GM21526 (cell line): Measurements from ENCODE around the gene ESM1.
"Not testable (repeated sequence)": the region's sequence is repeated elsewhere in the genome, so short reads cannot be mapped to it uniquely, and the experiment has no call there.

ENCODE experiments used
- ATAC-seq: cut with Tn5 transposase; IDR thresholded peaks from one replicate; pipeline ENCODE4 v1.9.1; 2021; ENCODE audit warnings: moderate library complexity; ENCODE audit not compliant: unreplicated experiment, low FRiP score

The ESM1 gene, protein sequence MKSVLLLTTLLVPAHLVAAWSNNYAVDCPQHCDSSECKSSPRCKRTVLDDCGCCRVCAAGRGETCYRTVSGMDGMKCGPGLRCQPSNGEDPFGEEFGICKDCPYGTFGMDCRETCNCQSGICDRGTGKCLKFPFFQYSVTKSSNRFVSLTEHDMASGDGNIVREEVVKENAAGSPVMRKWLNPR

GRCh38 chr5:54985301-54986268 lies at the start of gene ESM1:
TSS of gene ESM1 (minus strand) at chr5:54985593. CDS start at chr5:54985517, 76 bp downstream.
- ATAC-seq = no peak

DNA sequence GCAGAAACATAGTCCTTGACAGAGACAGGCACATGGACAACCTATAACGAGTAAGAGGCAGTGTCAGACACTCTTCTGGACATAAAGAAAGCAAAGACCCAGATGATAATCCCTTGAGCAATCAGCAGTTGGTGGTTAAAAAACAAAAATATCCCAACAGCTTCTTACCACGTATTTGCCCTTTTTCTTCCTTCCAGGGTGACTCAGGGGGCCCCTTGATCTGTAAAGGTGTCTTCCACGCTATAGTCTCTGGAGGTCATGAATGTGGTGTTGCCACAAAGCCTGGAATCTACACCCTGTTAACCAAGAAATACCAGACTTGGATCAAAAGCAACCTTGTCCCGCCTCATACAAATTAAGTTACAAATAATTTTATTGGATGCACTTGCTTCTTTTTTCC lies 48.2 kb upstream of the ESM1 start:
- no peak for ATAC-seq

DNA sequence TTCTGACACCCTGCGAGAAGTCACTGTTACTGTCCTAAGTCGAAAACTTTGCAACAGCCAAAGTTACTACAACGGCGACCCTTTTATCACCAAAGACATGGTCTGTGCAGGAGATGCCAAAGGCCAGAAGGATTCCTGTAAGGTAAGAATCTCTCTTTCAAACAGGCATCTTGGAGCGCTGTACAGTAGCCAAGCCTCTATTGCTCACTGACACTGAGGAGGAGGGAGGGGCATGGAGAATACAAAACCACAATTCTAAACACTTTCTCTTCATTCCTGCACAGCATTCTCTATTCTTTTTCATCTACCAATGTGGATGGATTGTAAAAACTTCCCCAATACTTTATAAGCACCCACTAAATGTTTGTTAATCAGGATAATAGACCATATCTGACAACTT lies 46.1 kb upstream of the ESM1 start:
- no peak for ATAC-seq

GRCh38 chr5:55030676-55031369 lies 45.4 kb upstream of the ESM1 start:
- no peak for ATAC-seq

DNA sequence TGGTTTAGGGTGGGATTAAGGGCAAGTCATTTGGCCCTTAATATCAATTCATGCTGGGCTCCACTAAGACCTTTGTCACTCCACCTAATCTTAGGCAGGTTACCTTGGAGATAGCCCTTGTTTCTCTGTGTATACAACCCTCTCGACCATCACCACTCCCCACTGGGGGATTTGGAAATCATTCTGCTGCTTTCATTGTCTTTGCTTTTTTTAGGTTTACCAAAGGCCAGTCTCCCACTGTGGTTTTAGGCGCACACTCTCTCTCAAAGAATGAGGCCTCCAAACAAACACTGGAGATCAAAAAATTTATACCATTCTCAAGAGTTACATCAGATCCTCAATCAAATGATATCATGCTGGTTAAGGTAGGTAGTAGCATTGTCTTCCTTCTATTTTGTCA lies 44.8 kb upstream of the ESM1 start:
- no peak for ATAC-seq

DNA sequence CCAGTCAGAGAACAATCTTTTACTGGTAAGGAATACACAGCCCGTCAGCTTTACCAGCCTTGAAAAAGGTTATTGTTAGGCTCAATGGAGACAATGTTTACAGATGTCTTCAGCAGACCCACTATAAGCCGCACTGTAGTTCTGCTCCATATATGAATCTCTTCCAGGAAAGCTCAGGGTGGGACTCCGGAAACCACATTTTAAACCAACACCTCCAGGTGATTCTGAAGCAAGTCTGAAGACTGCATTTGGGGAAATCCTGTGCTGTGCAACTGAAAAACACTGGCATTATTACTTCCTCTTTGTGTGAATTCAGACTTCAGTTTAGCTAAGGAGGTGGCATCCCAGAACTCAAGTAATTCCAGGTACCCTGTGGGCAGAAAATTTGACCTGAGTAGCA lies 42.2 kb upstream of the ESM1 start:
- no peak for ATAC-seq

GRCh38 chr5:55022450-55022849 lies 37.1 kb upstream of the ESM1 start:
- ATAC-seq = no peak

DNA sequence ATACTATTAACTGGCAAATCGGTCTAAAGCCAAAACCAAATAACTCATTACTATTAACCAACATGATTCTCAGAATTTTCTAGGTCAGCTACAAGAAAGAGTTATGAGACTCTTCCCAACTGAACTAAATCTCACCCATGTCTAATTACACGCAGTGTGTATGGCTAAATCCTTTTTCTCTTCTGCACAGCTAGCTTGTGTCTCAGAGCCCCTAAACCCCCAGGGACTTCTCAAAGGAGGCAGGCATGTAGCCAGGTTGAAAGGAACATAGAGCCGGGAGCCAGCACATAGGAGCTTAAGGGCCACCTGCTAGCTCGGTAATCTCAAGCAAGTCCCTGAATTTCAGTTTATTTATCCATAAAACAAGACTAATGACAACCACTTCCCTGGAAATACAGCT lies 36.4 kb upstream of the ESM1 start:
- no peak for ATAC-seq

DNA sequence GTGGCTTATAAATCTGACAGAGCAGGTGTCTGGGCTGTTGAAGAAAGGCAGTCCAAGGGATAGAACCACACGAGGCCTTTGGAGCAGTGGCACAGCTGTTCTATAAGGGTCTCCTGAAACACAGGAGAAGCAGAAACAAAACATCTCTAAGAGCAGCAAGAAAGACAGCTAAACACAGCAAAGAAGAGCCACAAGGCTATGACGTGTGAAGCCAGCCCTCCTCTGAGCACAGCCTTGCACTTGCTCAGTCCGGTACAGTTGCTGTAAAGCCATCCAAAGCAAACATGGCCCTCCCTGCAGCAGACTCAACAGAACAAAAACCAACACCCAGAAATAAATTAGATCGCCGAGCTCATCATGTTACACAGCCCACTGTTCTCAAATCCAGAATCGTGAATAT lies 36.0 kb upstream of the ESM1 start:
- no peak for ATAC-seq

- ATAC-seq = not testable (repeated sequence)
Measured at GRCh38 chr5:55010149-55010548, 24.8 kb upstream of the ESM1 start.

GRCh38 chr5:55004729-55005128 lies 19.3 kb upstream of the ESM1 start:
- ATAC-seq = no peak

GRCh38 chr5:55003432-55004065 lies 18.2 kb upstream of the ESM1 start:
- no peak for ATAC-seq

DNA sequence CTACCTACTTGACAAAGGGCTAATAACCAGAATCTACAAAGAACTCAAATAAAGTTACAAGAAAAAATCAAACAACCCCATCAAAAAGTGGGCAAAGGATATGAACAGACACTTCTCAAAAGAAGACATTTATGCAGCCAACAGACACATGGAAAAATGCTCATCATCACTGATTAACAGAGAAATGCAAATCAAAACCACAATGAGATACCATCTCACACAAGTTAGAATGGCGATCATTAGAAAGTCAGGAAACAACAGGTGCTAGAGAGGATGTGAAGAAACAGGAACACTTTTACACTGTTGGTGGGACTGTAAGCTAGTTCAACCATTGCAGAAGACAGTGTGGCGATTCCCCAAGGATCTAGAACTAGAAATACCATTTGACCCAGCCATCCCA lies 16.8 kb upstream of the ESM1 start:
- not testable (repeated sequence) for ATAC-seq

DNA sequence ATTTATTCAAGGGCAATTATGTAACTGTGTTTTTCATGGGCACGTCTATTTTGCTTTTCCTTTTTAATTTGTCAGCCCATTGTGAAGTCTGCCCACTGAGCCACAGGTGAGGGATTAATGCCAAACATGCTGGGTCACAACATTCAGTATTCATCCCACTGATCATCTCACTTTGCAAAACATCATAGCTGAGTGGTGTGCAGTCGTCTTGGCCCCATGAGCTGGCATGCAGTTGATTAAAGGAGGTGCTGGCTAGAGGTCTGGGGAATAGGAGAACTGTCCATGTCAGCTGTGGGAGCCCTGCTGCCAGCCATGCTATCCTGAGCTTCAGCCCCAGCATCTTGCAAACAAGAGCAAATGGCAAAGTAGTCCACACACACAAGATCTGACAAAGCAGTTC lies 11.7 kb upstream of the ESM1 start:
- ATAC-seq = no peak

DNA sequence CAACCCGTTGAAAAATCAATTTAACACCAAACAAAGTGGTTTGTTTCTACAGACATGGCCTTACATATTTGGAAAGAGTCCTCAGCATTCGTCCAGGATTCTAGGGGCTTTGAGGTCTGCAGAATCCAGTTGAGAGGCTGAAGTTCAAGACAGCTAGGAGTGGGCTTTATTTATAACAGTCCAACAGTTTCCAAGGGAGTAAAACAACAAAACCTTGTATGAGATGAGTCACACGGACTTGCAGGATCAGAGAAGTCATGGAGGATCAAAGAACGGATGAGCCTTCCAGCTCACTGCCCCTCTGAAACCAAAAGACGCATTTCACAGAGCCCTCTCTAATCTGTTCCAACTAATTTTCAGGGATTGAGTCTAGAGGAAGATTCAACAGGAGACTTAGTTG lies 11.1 kb upstream of the ESM1 start:
- no peak for ATAC-seq

GRCh38 chr5:54995168-54995567 lies 9.8 kb upstream of the ESM1 start:
- ATAC-seq = no peak

DNA sequence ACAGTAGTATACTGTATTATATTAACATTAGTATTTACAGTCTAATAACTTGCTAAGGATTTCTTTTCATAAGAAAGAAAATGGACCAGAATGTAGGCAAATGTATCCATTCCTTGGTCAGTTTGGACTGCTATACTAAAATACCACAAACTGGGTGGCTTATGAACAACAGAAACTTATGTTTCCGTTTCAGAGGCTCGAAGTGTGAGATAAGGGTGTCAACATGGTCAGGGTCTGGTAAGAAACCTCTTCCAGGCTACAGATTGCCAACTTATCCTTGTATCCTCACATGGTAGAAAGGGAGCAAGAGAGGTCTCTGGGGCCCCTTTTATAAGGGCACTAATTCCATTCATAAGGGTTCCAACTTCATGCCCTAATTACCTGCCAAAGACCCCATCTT lies 9.2 kb upstream of the ESM1 start:
- ATAC-seq = no peak

DNA sequence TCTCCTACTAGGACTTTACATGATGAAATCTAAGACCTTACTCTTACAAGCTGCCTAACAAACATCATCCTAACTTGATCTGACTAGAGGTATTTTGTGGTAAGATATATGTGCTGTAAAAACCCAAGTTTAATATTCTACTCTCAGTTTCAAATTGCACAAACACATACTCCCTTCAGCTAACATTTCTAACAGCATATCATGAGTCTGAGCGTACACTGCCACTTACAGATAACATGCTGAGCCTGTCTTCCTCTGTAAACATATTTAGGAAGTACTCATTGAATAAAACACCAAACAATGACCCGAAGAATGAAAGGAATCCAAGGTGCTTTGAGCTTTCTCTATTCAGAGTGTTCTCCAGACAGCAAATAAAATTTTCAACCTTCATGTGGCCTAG lies 7.9 kb upstream of the ESM1 start:
- ATAC-seq = no peak

GRCh38 chr5:54991416-54991815 lies 6.0 kb upstream of the ESM1 start:
- ATAC-seq = no peak

DNA sequence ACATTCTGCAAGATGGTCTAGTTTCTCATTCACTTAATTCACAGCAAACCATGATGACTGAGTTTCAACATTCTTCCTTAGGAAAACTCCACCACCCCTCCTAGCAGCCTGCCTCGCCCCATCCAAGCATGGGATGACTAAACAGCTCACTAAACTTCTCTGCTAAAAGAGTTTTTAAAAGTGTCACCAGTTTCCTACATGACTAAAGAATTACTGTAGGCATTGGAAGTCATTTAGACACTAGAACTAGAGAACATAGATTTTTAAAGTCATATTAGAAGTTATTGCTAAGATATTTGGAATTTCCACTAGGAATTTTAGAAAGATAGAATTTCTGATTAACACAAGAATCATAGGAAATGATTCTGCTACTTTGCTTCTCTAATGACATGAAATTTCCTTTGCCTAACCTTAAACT lies 5.5 kb upstream of the ESM1 start:
- ATAC-seq = no peak

GRCh38 chr5:54988817-54989216 lies 3.4 kb upstream of the ESM1 start:
- ATAC-seq = no peak
